Thyroid gland (tissue), 4 donors: Measurements from ENCODE around the gene INMT. TPM values are rescaled to one million over a fixed set of nuclear protein-coding genes. Genes with fewer than 3 reads are reported as not detected.
A peak's percentile ranks its signal among the peaks of the same experiment; 100 is the strongest.

Experiments
- DNase-seq, 2 donors: peaks; one replicate each; pipeline ENCODE4 v3.0.0-alpha.2; 2019
- H3K27ac ChIP-seq, 3 donors: fragments of 200-600 bp; sonication (generic); 1 replicate in 2 of 3; 2 replicates in 1 of 3; pipeline ENCODE4 v1.5.1; 2016 to 2019; ENCODE audit warnings: mild to moderate bottlenecking in 1 of 3, moderate library complexity in 1 of 3
- H3K27me3 ChIP-seq: fragments of 200-600 bp; sonication (generic); one replicate; pipeline ENCODE4 v1.5.1; 2019
- H3K36me3 ChIP-seq, 2 donors: fragments of 200-600 bp; sonication (generic); one replicate each; pipeline ENCODE4 v1.5.1; 2016 to 2019
- H3K4me1 ChIP-seq, 2 donors: fragments of 200-600 bp; sonication (generic); one replicate each; pipeline ENCODE4 v1.5.1; 2017 to 2019
- H3K4me3 ChIP-seq, 3 donors: fragments of 200-600 bp; sonication (generic); replicated peaks in 1 of 3; 1 replicate in 2 of 3; 2 replicates in 1 of 3; pipeline ENCODE4 v1.5.1; 2016; ENCODE audit warnings: mild to moderate bottlenecking in 1 of 3
- H3K9me3 ChIP-seq: fragments of 200-600 bp; sonication (generic); one replicate; pipeline ENCODE4 v1.5.1; 2017
- CTCF ChIP-seq, 6 experiments: fragments of 200-600 bp in 3 of 6; fragments of 450-650 bp in 3 of 6; sonication (generic) in 3 of 6; IDR thresholded peaks; one replicate each; pipeline ENCODE4 v1.5.1; 2016 to 2019; ENCODE audit warnings: antibody characterized with exemption in 6 of 6, mild to moderate bottlenecking in 2 of 6, inconsistent platforms in 1 of 6, moderate library complexity in 1 of 6
- POLR2A ChIP-seq, 2 donors: fragments of 450-650 bp; IDR thresholded peaks; one replicate each; pipeline ENCODE4 v1.6.1; 2017; ENCODE audit warnings: antibody characterized with exemption in 2 of 2, mild to moderate bottlenecking in 2 of 2, moderate library complexity in 1 of 2
- WGBS, 2 donors: methylation state at CpG; one replicate each; pipeline ENCODE4 v1.1.5; 2017; 5-methylcytosine and 5-hydroxymethylcytosine counted together
- intact Hi-C: fragments of 100-400 bp; cut with DNase I; formaldehyde crosslinking; loops from one replicate; pipeline ENCODE4 v1.15.1; 2023
- total RNA-seq, 4 donors: library from RNA; depleted of rRNA; stranded (reverse); fragments of >200 nt; gene quantifications; one replicate each; pipeline ENCODE4 v1.2.3, GENCODE V29; 2016

The INMT gene
- total RNA-seq, 4 donors from 2014 or later: 19.9 to 47.3 (median 30.1) TPM

DNA sequence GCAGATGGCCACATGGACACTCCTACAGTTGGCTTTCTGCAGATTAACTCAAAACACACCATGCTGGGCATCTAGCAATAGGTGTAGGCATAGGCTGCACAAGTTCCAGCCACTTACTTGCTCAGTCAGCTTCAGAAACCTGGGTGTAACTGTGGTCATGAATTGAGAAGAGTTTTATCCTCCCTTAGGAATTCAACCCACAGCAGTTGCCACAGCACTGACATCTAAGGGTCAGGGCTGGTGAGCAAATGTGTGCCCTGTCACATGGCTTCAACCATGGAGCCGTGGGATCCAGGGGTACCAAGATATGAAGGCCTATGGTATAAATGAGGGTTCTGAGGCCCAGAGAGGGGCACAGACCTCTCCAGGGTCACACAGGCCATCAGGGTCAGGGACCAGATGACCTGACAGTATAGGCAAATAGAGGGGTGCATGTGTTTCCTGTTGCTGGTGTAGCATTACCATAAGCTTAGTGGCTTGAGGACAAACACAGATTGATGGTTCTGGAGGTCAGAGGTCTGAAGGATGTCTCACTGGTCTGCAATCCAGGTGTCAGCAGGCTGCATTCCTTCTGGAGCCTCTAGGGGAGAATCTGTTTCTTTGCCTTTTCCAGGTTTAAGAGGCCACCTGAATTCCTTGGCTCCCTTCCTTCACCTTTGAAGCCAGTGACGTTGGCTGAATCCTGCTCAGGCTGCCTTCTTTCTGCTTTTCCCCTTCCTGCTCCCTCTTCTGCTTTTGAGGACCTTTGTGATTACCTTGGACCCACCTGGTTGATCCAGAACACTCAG, 43.4 kb downstream of the INMT start:
- Histone ChIP-seq H3K9me3 (no peaks in the 10 kb centered on the region), H3K27ac (peak overlapping the region; percentile 33 to 71 (median 64)), H3K27me3 (no peaks in the 10 kb centered on the region), H3K4me1 (peaks cover 21 to 40% of the 10 kb centered on the region in 2 donors), H3K4me3 (no peak overlapping the region), H3K36me3 (peaks cover 0 to 9% of the 10 kb centered on the region in 2 donors)
- DNase-seq: peak; percentile 58 to 70
- peak in 3 of 6 experiments; percentile 19 to 52 (median 41) for TF ChIP-seq CTCF (IDR thresholded peaks at IDR 0.05)
- no peak for TF ChIP-seq POLR2A (IDR thresholded peaks at IDR 0.05)
- intact Hi-C loops: loop anchor here (5.0 kb wide), 2 partner anchors 92 to 327 kb away; no protein-coding TSS in a partner anchor
- 57 to 58% methylated on average over 2 of the region's 2 CpGs for WGBS, 2 donors

- intact Hi-C loops: loop anchor here (5.0 kb wide), 2 partner anchors 91 to 326 kb away; no protein-coding TSS in a partner anchor
- Histone ChIP-seq H3K27ac (peak overlapping the region; percentile 33 to 71 (median 64)), H3K36me3 (peaks cover 0 to 8% of the 10 kb centered on the region in 2 donors), H3K4me3 (no peak overlapping the region), H3K9me3 (no peaks in the 10 kb centered on the region), H3K27me3 (no peaks in the 10 kb centered on the region), H3K4me1 (peaks cover 21 to 47% of the 10 kb centered on the region in 2 donors)
- TF ChIP-seq CTCF (IDR thresholded peaks at IDR 0.05) (no peak), POLR2A (IDR thresholded peaks at IDR 0.05) (no peak)
- WGBS, 2 donors: 71 to 75% methylated on average over 1 of the region's 1 CpG
- DNase-seq: no peak
These were observed 44.4 kb downstream of the INMT start for GRCh38 chr7:30796105-30796869.

DNA sequence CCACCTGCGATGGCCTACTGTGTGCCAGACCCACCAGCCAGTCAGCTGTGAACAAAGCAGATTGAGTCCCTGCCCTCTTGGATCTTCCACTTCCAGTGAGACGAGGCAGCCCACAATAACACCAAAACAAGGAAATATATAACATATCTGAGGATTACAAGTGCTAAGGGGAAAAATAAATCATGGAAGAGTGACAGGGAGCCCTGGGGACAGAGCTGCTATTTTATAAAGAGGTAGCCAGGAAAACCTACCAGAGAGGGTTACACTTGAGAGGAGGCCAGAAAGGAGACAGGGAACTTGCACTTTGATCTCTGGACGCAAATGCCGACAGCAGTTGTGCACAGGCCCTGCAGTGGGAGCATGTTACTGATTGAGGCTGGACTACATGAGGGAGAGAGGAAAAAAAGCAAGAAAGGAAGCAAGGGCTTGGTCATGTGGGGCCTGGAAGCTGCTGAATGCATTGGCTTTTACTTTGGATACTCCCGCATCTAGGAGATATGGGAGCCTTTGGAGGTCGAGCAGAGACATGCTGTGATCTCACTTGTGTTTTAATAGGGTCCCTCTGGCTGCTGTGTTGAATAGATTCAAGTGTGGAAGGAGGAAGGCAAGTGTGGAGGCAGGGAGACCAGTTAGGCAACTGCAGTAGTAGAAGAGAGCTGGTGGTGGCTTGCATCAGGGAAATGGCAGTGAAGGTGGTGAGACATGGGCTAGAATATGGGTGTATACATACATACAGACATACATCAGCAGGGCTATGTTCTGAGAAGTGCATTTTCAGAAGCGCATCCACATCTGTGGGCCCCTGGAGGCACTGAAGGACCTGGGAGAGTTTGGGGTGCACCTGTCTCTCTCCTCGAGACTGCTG, 45.5 kb downstream of the INMT start:
- peak overlapping the region in 1 of 3 donors; percentile 2 for H3K27ac ChIP-seq
- H3K4me3 ChIP-seq: no peak overlapping the region
- H3K36me3 ChIP-seq: no peaks in the 10 kb centered on the region
- H3K27me3 ChIP-seq: no peaks in the 10 kb centered on the region
- H3K9me3 ChIP-seq: no peaks in the 10 kb centered on the region
- H3K4me1 ChIP-seq: peaks cover 21 to 47% of the 10 kb centered on the region in 2 donors
- 72 to 77% methylated on average over 8 of the region's 8 CpGs for WGBS, 2 donors
- intact Hi-C loops: loop anchor here (5.0 kb wide), 2 partner anchors 90 to 325 kb away; no protein-coding TSS in a partner anchor
- no peak for DNase-seq
- TF ChIP-seq POLR2A (IDR thresholded peaks at IDR 0.05): no peak
- TF ChIP-seq CTCF (IDR thresholded peaks at IDR 0.05): no peak

DNA sequence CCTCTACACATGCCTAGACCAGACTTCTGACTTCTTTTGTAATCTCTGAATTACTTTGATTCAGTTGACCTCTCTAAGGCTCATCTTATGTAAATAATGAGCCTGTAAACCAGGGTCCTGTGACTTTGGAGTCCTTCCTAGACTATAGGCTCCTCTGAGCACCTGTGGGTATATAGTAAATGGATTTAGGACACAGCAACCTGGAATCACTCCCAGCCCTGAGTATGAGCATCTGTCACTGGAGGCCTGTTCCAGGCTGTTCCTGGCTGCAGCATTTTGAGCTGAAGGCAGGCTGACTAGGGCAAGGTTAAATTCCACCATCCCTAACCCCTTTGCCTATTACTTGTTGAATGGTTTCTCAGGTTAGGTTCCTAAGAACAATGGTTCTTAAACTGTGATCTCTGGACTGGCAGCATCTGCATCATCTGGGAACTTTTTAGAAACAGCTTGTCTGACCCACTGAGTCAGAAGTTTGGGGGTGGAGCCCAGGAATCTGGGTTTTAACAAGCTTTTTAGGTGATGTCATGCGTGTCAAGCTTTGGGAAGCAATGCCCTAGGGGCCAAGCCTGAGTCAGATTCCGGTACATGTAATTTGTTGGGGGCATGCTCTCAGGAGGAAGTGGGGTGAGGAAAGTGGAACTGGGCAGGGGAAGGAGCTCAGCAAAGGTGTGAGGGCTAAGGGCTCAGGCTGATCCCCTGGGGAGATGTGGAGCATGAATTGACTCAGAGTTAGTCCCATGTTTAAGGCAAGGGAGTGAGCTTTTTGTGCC, 47.5 kb downstream of the INMT start:
- Histone ChIP-seq H3K4me3 (no peak overlapping the region), H3K27ac (peak overlapping the region in 1 of 3 donors; percentile 32), H3K36me3 (no peaks in the 10 kb centered on the region), H3K4me1 (peaks cover 23 to 54% of the 10 kb centered on the region in 2 donors), H3K27me3 (no peaks in the 10 kb centered on the region), H3K9me3 (no peaks in the 10 kb centered on the region)
- no peak for TF ChIP-seq POLR2A (IDR thresholded peaks at IDR 0.05)
- no peak for TF ChIP-seq CTCF (IDR thresholded peaks at IDR 0.05)
- 63 to 75% methylated on average over 2 of the region's 2 CpGs for WGBS, 2 donors
- DNase-seq: peak in 1 of 2 donors; percentile 31
- intact Hi-C loops: loop anchor here (5.0 kb wide), 2 partner anchors 88 to 323 kb away; no protein-coding TSS in a partner anchor
